Bronchial epithelial cell (primary cell): ENCODE data around the gene KHDC1L. TPM values are rescaled to one million over a fixed set of nuclear protein-coding genes. Genes with fewer than 3 reads are reported as not detected.
"Not testable (repeated sequence)": the region's sequence is repeated elsewhere in the genome, so short reads cannot be mapped to it uniquely, and the experiment has no call there.

Experiments
- DNase-seq: peaks from one replicate; pipeline ENCODE4 v3.0.0-alpha.2; 2010; ENCODE audit warnings: low read depth
- FAIRE-seq: peaks from 2 replicates; lab custom pipeline; 2011; peaks lifted over from hg19 to GRCh38; lab: Jason Lieb, UNC
- H3K27me3 ChIP-seq: 2 replicates; pipeline ENCODE4 v1.5.1; 2011; ENCODE audit warnings: low read length; ENCODE audit not compliant: control insufficient read depth, insufficient read depth
- H3K36me3 ChIP-seq: 2 replicates; pipeline ENCODE4 v1.5.1; 2011; ENCODE audit warnings: low read length; ENCODE audit not compliant: control insufficient read depth, insufficient read depth
- H3K4me3 ChIP-seq: 2 replicates; pipeline ENCODE4 v1.5.1; 2011; ENCODE audit warnings: mild to moderate bottlenecking, low read depth, low read length, control low read depth
- total RNA-seq: library from RNA; depleted of rRNA; stranded (reverse); fragments of >200 nt; gene quantifications from 2 replicates; pipeline ENCODE4 v1.2.1, GENCODE V29; 2014
- TF ChIP-seq, protein P1 (sequence below): IDR thresholded peaks from 2 replicates; pipeline ENCODE4 v1.5.1; 2011; ENCODE audit warnings: mild to moderate bottlenecking, moderate library complexity, low read length, control low read depth, inconsistent platforms; ENCODE audit not compliant: insufficient read depth, severe bottlenecking

The KHDC1L gene
- total RNA-seq, 1 donor from 2014 or later = not detected

DNA sequence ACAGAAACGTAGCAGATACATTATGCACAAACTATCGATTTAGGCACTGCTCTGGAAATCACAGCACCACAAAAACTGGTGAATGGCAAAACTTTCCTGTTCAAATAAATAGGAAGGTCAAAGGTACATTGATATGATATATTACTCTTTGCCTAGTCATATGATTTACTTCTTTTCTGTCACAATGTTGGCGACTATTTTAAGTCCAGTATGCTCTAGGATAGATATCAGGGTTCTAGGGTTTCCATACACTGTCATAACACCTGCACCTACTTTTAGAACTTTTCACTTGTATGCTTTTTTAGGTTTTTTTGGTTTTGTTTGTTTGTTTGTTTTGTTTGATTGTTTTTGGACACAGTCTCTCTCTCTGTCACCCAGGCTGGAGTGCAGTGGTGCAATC is 25.0 kb downstream of the KHDC1L start:
- no peak for FAIRE-seq

DNA sequence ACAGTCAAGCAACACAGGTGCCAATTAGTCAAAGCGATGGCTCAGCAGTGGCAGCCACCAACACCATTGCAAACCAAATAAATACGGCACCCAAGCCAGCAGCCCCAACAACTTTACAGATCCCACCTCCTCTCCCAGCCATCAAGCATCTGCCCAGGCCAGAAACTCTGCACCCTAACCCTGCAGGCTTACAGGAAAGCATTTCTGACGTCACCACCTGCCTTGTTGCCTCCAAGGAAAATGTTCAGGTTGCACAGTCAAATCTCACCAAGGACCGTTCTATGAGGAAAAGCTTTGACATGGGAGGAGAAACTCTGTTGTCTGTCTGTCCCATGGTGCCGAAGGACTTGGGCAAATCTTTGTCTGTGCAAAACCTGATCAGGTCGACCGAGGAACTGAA is 30.6 kb downstream of the KHDC1L start:
- Histone ChIP-seq H3K4me3 (no peak overlapping the region), H3K27me3 (no peaks in the 10 kb centered on the region), H3K36me3 (no peaks in the 10 kb centered on the region)
- FAIRE-seq = no peak
- no peak for DNase-seq
- TF ChIP-seq, protein P1, sequence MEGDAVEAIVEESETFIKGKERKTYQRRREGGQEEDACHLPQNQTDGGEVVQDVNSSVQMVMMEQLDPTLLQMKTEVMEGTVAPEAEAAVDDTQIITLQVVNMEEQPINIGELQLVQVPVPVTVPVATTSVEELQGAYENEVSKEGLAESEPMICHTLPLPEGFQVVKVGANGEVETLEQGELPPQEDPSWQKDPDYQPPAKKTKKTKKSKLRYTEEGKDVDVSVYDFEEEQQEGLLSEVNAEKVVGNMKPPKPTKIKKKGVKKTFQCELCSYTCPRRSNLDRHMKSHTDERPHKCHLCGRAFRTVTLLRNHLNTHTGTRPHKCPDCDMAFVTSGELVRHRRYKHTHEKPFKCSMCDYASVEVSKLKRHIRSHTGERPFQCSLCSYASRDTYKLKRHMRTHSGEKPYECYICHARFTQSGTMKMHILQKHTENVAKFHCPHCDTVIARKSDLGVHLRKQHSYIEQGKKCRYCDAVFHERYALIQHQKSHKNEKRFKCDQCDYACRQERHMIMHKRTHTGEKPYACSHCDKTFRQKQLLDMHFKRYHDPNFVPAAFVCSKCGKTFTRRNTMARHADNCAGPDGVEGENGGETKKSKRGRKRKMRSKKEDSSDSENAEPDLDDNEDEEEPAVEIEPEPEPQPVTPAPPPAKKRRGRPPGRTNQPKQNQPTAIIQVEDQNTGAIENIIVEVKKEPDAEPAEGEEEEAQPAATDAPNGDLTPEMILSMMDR = no peak

More for the DNA sequence above, 25.0 kb downstream of the KHDC1L start:
- DNase-seq = no peak
- TF ChIP-seq, protein P1 = no peak
- Histone ChIP-seq H3K4me3 (no peak overlapping the region), H3K27me3 (no peaks in the 10 kb centered on the region), H3K36me3 (no peaks in the 10 kb centered on the region)

DNA sequence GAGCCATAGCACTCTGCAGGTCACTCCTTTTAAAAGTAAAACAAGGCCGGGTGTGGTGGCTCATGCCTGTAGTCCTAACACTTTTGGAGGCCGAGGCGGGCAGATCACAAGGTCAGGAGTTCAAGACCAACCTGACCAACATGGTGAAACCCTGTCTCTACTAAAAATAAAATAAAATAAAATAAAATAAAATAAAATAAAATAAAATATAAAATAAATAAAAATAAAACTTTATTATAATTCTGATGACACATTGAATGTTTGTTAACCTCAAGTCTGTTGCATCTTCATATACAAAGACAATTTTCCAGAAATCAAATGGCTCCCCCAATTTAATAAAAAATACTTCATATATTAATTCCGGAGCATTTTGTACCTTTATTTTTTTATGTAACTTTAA is 32.0 kb downstream of the KHDC1L start:
- FAIRE-seq, H3K27me3 ChIP-seq, DNase-seq, H3K4me3 ChIP-seq, H3K36me3 ChIP-seq: not testable (repeated sequence)

DNA sequence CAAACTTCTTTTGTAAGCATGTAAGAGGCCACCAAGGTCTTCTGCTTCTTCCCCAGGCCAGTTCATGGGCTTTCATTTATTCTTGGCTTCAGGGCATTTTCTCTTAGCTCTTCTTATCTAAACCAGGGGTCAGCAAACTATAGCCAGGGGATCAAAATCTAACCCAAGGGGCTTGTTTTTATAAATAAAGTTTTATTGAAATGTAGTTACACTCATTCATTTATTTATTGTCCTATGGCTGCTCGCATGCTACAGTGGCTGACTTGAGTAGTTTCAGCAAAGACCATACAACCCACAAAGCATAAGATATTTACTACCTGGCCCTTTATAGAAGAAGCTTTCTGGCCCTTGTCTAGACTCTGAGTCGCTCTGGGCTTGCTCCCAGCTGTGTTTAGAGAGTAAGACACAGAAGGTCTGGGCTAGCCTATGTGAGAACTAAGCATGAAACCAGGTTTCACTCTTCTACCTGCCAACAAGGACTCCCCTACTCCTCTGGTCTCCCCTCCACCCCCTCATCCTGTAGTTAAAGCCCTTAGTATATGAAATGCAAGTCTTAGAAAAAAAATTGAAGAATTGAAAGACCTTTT is 43.2 kb downstream of the KHDC1L start:
- Histone ChIP-seq H3K36me3 (no peaks in the 10 kb centered on the region), H3K27me3 (no peaks in the 10 kb centered on the region), H3K4me3 (no peak overlapping the region)
- FAIRE-seq (no peak), DNase-seq (no peak)
- TF ChIP-seq, protein P1 = no peak

DNA sequence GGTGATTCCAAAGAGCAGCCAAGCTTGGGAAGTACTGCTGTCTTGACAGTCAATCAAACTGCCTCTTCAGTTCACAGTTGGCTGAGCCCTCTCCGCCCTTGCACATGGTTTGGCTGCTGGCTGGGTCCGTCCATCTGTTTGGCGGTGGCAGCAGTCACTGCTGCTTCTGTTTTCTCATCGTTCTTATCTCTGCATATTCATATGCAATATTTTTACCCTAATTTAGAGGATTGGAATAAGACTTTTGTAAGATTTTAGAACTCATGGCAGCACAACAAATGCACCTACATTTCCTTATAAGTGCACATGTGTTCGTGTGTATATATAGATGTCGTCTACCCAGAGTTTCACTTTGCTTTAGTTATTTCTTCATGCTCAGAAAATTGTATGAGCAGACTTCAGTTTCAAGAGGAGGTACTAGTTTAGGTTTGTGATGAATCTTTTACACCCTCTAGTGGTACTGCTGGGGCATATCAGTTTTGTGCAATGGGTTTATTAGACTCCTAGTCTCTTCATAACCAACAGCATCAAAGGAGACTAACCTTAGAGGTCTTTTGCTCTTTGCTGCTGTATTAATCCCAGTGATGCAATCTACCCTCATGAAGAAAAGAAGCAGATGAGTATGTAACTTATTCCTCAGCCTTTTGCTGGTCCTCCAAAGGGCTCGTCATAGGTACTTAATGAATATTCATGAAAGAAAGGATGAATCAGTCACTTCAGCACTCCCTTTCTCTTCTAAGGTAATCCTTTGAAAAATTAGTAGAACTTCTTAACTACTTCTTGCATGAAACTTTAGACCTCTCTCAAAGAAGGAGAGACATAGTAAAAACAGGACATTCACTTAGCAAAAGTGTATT is 44.3 kb downstream of the KHDC1L start:
- TF ChIP-seq, protein P1 = peak; percentile 77
- no peaks in the 10 kb centered on the region for H3K27me3 ChIP-seq
- H3K4me3 ChIP-seq = no peak overlapping the region
- no peaks in the 10 kb centered on the region for H3K36me3 ChIP-seq
- DNase-seq (peak; percentile 76), FAIRE-seq (no peak)

DNA sequence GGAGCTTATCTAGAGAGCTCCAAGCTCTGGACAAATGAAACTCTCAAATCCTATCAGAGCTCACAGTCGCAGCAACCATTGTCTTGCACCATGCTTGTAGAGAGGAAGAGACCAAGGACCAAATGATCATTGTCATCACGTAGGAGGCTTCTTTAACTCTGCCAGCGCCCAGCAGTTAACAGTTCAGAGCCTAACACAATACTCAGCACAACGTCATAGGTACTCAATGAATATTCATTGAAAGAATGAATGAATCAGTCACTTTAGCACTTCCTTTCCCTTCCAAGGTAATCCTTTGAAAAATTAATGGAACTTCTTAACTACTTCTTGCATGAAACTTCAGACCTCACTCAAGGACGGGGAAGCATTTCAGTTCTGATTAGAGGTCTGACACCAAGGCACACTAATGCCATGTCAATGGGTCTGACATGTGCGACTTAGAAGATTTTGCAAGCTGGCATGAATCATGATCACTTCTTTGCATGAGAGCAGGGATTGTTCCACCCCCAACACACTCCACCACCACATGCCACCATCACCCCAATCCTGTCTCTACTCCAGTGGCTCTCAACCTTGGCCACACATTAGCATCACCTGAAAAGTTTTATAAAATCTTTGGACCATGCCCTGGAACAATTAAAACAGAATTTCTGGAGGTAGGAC is 45.1 kb downstream of the KHDC1L start:
- TF ChIP-seq, protein P1 = no peak
- Histone ChIP-seq H3K27me3 (no peaks in the 10 kb centered on the region), H3K4me3 (no peak overlapping the region), H3K36me3 (no peaks in the 10 kb centered on the region)
- peak; percentile 57 for DNase-seq
- no peak for FAIRE-seq
